Measurements from ENCODE around the gene PKIB.

PKIB gene

GRCh38 chr6:122609881-122610689 is at the start of gene PKIB:
TSS of gene PKIB (plus strand) at chr6:122610405. CDS start at chr6:122717795, 107,390 bp downstream.
- no peaks in the 10 kb centered on the region for H3K27me3 ChIP-seq (ENCODE audit: control insufficient read depth, insufficient read depth, low read length)
- H3K4me2 ChIP-seq (ENCODE audit: low read length): peak within 1 kb of the TSS; percentile 73
- H3K9ac ChIP-seq: peak within 1 kb of the TSS; percentile 19
- H3K27ac ChIP-seq: peak within 1 kb of the TSS; percentile 92
- no peaks in the 10 kb centered on the region for H3K9me3 ChIP-seq (ENCODE audit: control insufficient read depth, low read length)
- peak; percentile 40 for TF ChIP-seq CTCF (IDR thresholded peaks at IDR 0.05)
- H2AFZ ChIP-seq: peak within 1 kb of the TSS; percentile 97
- no peaks in the 10 kb centered on the region for H3K4me1 ChIP-seq
- H3K79me2 ChIP-seq: peaks cover 2% of the 10 kb centered on the region
- peak within 1 kb of the TSS; percentile 74 for H3K4me3 ChIP-seq (ENCODE audit: low read depth, low read length)
- H3K36me3 ChIP-seq (ENCODE audit: control insufficient read depth, insufficient read depth, low read length): no peaks in the 10 kb centered on the region

GRCh38 chr6:122563364-122564052 is 46.7 kb upstream of the PKIB start:
- Histone ChIP-seq H3K4me2 (ENCODE audit: low read length) (no peak overlapping the region), H3K9ac (no peak overlapping the region), H3K27me3 (ENCODE audit: control insufficient read depth, insufficient read depth, low read length) (no peaks in the 10 kb centered on the region), H3K27ac (no peak overlapping the region), H3K36me3 (ENCODE audit: control insufficient read depth, insufficient read depth, low read length) (no peaks in the 10 kb centered on the region), H3K4me1 (no peaks in the 10 kb centered on the region), H3K4me3 (ENCODE audit: low read depth, low read length) (no peak overlapping the region), H2AFZ (no peak overlapping the region), H3K9me3 (ENCODE audit: control insufficient read depth, low read length) (peaks cover 5% of the 10 kb centered on the region), H3K79me2 (no peaks in the 10 kb centered on the region)
- no peak for TF ChIP-seq CTCF (IDR thresholded peaks at IDR 0.05)

GRCh38 chr6:122564230-122564629 is 46.0 kb upstream of the PKIB start:
- Histone ChIP-seq H3K27ac (no peak overlapping the region), H3K79me2 (no peaks in the 10 kb centered on the region), H2AFZ (no peak overlapping the region), H3K27me3 (ENCODE audit: control insufficient read depth, insufficient read depth, low read length) (no peaks in the 10 kb centered on the region), H3K9me3 (ENCODE audit: control insufficient read depth, low read length) (peaks cover 5% of the 10 kb centered on the region), H3K4me1 (no peaks in the 10 kb centered on the region), H3K36me3 (ENCODE audit: control insufficient read depth, insufficient read depth, low read length) (no peaks in the 10 kb centered on the region), H3K4me2 (ENCODE audit: low read length) (no peak overlapping the region), H3K9ac (no peak overlapping the region), H3K4me3 (ENCODE audit: low read depth, low read length) (no peak overlapping the region)
- TF ChIP-seq CTCF (IDR thresholded peaks at IDR 0.05): no peak

GRCh38 chr6:122565708-122566107 is 44.5 kb upstream of the PKIB start:
- TF ChIP-seq CTCF (IDR thresholded peaks at IDR 0.05): no peak
- Histone ChIP-seq H3K79me2 (no peaks in the 10 kb centered on the region), H3K4me1 (no peaks in the 10 kb centered on the region), H3K4me2 (ENCODE audit: low read length) (no peak overlapping the region), H3K4me3 (ENCODE audit: low read depth, low read length) (no peak overlapping the region), H3K9ac (no peak overlapping the region), H3K9me3 (ENCODE audit: control insufficient read depth, low read length) (peaks cover 5% of the 10 kb centered on the region), H3K27ac (no peak overlapping the region), H2AFZ (no peak overlapping the region), H3K27me3 (ENCODE audit: control insufficient read depth, insufficient read depth, low read length) (no peaks in the 10 kb centered on the region), H3K36me3 (ENCODE audit: control insufficient read depth, insufficient read depth, low read length) (no peaks in the 10 kb centered on the region)
